ENCODE measurements around the gene LTF.

The LTF gene

GRCh38 chr3:46489875-46490274 is 25.2 kb upstream of the LTF start:
- H3K36me3 ChIP-seq (ENCODE audit: control insufficient read depth, insufficient read depth, low read length) = no peaks in the 10 kb centered on the region

GRCh38 chr3:46489381-46489780 is 24.7 kb upstream of the LTF start:
- no peaks in the 10 kb centered on the region for H3K9me3 ChIP-seq (ENCODE audit: control insufficient read depth, low read length)
- H2AFZ ChIP-seq = no peak overlapping the region
- TF ChIP-seq CTCF (IDR thresholded peaks at IDR 0.05) = no peak
- H3K27me3 ChIP-seq (ENCODE audit: control insufficient read depth, insufficient read depth, low read length) = no peaks in the 10 kb centered on the region
- no peaks in the 10 kb centered on the region for H3K79me2 ChIP-seq
- H3K4me1 ChIP-seq = no peaks in the 10 kb centered on the region
- no peak overlapping the region for H3K9ac ChIP-seq
- no peak overlapping the region for H3K27ac ChIP-seq
- H3K4me2 ChIP-seq (ENCODE audit: low read length) = no peak overlapping the region
- no peaks in the 10 kb centered on the region for H3K36me3 ChIP-seq (ENCODE audit: control insufficient read depth, insufficient read depth, low read length)
- no peak overlapping the region for H3K4me3 ChIP-seq (ENCODE audit: low read depth, low read length)

More at GRCh38 chr3:46489875-46490274, 25.2 kb upstream of the LTF start:
- Histone ChIP-seq H3K79me2 (no peaks in the 10 kb centered on the region), H3K9me3 (ENCODE audit: control insufficient read depth, low read length) (no peaks in the 10 kb centered on the region), H3K9ac (no peak overlapping the region), H3K4me1 (no peaks in the 10 kb centered on the region), H3K27me3 (ENCODE audit: control insufficient read depth, insufficient read depth, low read length) (no peaks in the 10 kb centered on the region), H3K27ac (no peak overlapping the region), H2AFZ (no peak overlapping the region), H3K4me2 (ENCODE audit: low read length) (no peak overlapping the region), H3K4me3 (ENCODE audit: low read depth, low read length) (no peak overlapping the region)
- no peak for TF ChIP-seq CTCF (IDR thresholded peaks at IDR 0.05)

- peak; percentile 98 for TF ChIP-seq CTCF (IDR thresholded peaks at IDR 0.05)
- peak overlapping the region; percentile 51 for H2AFZ ChIP-seq
- no peak overlapping the region for H3K27ac ChIP-seq
- no peaks in the 10 kb centered on the region for H3K27me3 ChIP-seq (ENCODE audit: control insufficient read depth, insufficient read depth, low read length)
- no peaks in the 10 kb centered on the region for H3K4me1 ChIP-seq
- peak overlapping the region; percentile 34 for H3K4me2 ChIP-seq (ENCODE audit: low read length)
- H3K9ac ChIP-seq = no peak overlapping the region
- no peaks in the 10 kb centered on the region for H3K9me3 ChIP-seq (ENCODE audit: control insufficient read depth, low read length)
- H3K36me3 ChIP-seq (ENCODE audit: control insufficient read depth, insufficient read depth, low read length) = no peaks in the 10 kb centered on the region
- H3K4me3 ChIP-seq (ENCODE audit: low read depth, low read length) = no peak overlapping the region
- no peaks in the 10 kb centered on the region for H3K79me2 ChIP-seq
Observed at GRCh38 chr3:46488735-46489361, 24.1 kb upstream of the LTF start.

- Histone ChIP-seq H3K36me3 (ENCODE audit: control insufficient read depth, insufficient read depth, low read length) (no peaks in the 10 kb centered on the region), H3K27me3 (ENCODE audit: control insufficient read depth, insufficient read depth, low read length) (no peaks in the 10 kb centered on the region), H3K27ac (no peak overlapping the region), H3K4me2 (ENCODE audit: low read length) (no peak overlapping the region), H2AFZ (no peak overlapping the region), H3K4me1 (no peaks in the 10 kb centered on the region), H3K4me3 (ENCODE audit: low read depth, low read length) (no peak overlapping the region), H3K9me3 (ENCODE audit: control insufficient read depth, low read length) (no peaks in the 10 kb centered on the region), H3K79me2 (no peaks in the 10 kb centered on the region), H3K9ac (no peak overlapping the region)
- no peak for TF ChIP-seq CTCF (IDR thresholded peaks at IDR 0.05)
Observed at GRCh38 chr3:46485779-46486175, 21.1 kb upstream of the LTF start.

Data from parathyroid adenoma (tissue), 2 donors.